H1 (cell line): ENCODE results near the gene LMNB1. TPM values are rescaled to one million over a fixed set of nuclear protein-coding genes. Genes with fewer than 3 reads are reported as not detected.

ENCODE experiments used
- EZH2 ChIP-seq: fragments of 200-600 bp; sonication (generic); IDR thresholded peaks from 2 replicates; pipeline ENCODE4 v1.7.1; 2012; ENCODE audit warnings: low read depth, mild to moderate bottlenecking, moderate library complexity, low read length, inconsistent platforms; ENCODE audit not compliant: severe bottlenecking
- KDM5A ChIP-seq: fragments of 200-600 bp; IDR thresholded peaks from 2 replicates; pipeline ENCODE4 v1.7.1; 2012; ENCODE audit warnings: mild to moderate bottlenecking, low read length, inconsistent platforms, mixed read lengths
- PHF8 ChIP-seq: fragments of 200-600 bp; sonication (generic); conservative IDR thresholded peaks from 2 replicates; pipeline ENCODE4 v1.7.1; 2012; ENCODE audit warnings: low read depth, mild to moderate bottlenecking, inconsistent platforms, low read length, moderate library complexity
- RXRA ChIP-seq: IDR thresholded peaks from 2 replicates; pipeline ENCODE4 v1.6.1; 2011; ENCODE audit warnings: low read depth, mild to moderate bottlenecking, low read length, moderate library complexity; ENCODE audit not compliant: insufficient read depth
- SIN3A ChIP-seq, 2 experiments: IDR thresholded peaks in 1 of 2; conservative IDR thresholded peaks in 1 of 2; 2 replicates each; pipeline ENCODE4 v1.6.1; 2011 to 2012; ENCODE audit warnings: low read length in 2 of 2, improper control_type of control experiment in 1 of 2, low read depth in 1 of 2, mild to moderate bottlenecking in 1 of 2
- ZNF274 ChIP-seq: IDR thresholded peaks from 2 replicates; pipeline ENCODE4 v1.7.0; 2012; ENCODE audit warnings: low read length, borderline replicate concordance; ENCODE audit errors: extremely low read depth
- polyA plus RNA-seq, 7 experiments: library from polyadenylated mRNA; depleted of rRNA in 3 of 7; stranded (reverse) in 5 of 7; unstranded in 2 of 7; fragments of >200 nt in 5 of 7; fragments of 200-250 nt in 2 of 7; gene quantifications; 1 replicate in 5 of 7; 2 replicates in 1 of 7; 4 replicates in 1 of 7; pipeline versions ENCODE4 v1.2.1 to v1.2.3, GENCODE V29; 2011 to 2013; ENCODE audit warnings: missing spikeins in 2 of 7, mixed read lengths in 2 of 7
- total RNA-seq: library from RNA; stranded (reverse); fragmentation: NEBNext Ultra II Directional; extraction: Animal tissue kit (Norgen Biotek cat#: 25700); gene quantifications from 2 replicates; pipeline ENCODE4 v1.2.1, GENCODE V29; 2021

LMNB1 gene
- total and polyA plus RNA-seq, 2 of the 8 experiments (the other 6 are each of a cell fraction or from before 2014, with no cell fraction given) = 73.5 to 225 TPM

- no peak for TF ChIP-seq EZH2
- no peak for TF ChIP-seq KDM5A
- TF ChIP-seq SIN3A (conservative IDR thresholded peaks at IDR 0.05 in 1 of 2, IDR thresholded peaks at IDR 0.05 in 1 of 2; ENCODE audit: low read depth in 1 of 2, low read length in 2 of 2) = no peak
- TF ChIP-seq RXRA = no peak
- no peak for TF ChIP-seq ZNF274
- TF ChIP-seq PHF8 = no peak
Observed at GRCh38 chr5:126744836-126745235, 32.1 kb upstream of the LMNB1 start (continued).
